GM19193 (cell line): Measurements from ENCODE around the gene BCAS4.

Experiments used
- POLR2A ChIP-seq: IDR thresholded peaks from 4 replicates; pipeline ENCODE4 v1.6.1; 2011; ENCODE audit not compliant: insufficient read depth, insufficient read length; ENCODE audit errors: extremely low read depth

BCAS4 gene

DNA sequence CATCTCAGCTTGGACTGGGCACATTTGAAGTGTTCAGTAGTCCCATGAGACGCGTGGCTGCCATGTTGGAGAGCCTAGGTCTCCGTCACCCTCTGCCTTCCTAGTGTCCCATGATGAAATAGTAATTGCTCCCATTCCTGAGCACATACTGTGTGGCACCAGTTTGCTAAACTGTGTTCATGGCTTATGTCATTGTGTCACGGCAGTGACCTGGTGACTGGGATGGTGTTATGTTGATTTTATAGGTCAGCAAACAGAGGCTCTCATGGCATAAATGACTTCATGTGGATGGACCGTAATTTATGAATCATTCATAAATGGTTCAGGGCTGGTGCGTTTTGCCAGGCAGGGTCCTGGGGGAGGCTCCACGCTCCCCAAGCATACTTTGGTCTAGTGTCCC lies 3.8 kb downstream of the BCAS4 start:
- TF ChIP-seq POLR2A, result no peak

DNA sequence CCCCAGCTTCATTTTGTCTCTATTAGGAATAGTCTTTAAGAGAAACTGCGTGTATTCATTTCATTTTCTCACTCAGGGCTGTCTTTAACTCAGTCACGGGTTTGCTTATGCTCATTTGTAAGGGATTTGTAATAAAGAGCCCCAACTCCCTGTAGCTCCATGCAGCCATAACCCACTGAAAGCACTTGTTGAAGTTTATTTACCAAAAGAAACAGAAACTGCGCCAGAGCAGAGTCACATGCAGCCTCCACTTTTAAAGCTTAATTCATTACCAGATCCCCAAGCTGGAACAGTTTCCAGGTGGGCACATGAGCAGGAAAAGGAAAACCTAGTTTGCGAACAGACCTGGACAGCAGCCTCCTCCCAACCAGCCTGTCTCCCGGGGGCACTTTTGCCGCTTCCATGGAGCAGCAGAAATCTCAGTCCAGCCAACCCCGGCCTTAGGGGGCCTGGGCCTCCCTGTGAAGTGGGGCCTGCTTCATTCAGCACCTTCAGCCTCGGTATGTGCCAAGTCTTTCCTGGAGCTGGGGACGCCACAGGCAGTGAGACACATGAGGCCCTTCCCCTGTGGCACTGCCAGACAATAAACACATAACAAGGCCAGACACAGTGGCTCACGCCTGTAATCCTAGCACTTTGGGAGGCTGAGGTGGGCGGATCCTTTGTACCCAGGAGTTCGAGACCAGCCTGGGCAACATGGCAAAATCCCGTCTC lies 4.5 kb downstream of the BCAS4 start:
- no peak for TF ChIP-seq POLR2A

DNA sequence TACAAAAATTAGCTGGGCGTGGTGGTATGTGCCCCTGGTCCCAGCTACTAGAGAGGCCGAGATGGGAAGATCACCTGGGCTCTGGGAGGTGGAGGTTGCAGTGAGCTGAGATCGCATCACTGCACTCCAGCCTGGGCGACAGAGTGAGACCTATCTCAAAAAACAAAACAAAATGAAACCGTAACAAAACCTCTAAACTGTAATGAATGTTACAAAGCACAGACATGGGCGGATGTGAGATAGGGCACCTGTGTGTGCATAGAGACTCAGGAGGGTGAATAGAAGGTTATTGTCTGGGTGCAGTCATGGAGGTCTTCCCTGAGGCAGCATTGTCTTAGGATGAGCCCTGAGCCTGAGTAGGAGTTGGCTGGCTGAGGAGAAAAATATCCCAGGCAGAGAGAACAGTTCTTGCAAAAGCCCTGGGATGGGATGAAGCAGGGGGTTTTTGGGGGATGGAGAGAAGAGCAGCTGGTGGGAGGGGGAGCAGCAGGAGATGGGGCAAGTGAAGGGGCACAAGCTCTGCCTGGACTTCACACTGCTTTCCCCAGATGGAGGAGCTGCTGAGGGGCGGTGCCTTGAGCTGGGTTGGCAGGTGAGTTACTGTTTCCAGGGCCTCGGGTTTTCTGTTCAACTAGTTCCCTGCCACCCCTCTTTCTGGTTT lies 5.2 kb downstream of the BCAS4 start:
- TF ChIP-seq POLR2A, result no peak

DNA sequence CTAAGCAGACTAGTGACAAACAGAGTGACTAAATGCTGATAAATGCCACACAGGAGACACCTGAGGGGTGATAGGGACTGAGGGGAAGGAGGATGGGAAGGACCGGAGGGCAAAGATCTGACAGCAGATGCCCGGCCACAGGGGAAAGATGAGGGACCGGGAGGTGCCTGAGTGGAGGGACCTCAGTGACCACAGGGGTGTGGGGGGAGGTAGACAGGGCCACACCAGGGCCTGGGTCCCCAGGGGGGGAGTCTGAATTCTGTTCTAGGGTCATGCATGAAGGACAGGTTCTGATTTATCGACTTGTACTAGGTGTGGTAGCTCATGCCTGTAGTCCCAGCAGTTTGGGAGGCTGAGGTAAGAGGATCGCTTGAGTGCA lies 6.9 kb downstream of the BCAS4 start:
- TF ChIP-seq POLR2A, result no peak

DNA sequence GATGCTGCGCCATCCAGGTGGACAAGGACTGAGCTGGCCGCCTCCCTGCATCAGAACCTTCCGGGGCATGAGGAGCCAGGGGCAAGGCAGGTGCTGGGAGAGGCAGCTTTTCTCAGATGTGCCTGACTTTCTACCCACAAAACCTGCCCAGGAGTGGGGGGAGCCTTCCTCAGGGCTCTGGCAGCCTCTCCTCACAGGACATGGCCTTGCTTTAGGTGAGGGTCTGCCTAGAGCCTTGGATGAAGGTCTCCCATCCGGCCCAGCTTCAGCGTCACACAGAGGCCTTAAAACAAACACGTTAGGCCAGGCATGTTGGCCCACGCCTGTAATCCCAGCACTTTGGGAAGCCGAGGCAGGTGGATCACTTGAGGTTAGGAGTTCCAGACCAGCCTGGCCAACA lies 7.4 kb downstream of the BCAS4 start:
- no peak for TF ChIP-seq POLR2A

DNA sequence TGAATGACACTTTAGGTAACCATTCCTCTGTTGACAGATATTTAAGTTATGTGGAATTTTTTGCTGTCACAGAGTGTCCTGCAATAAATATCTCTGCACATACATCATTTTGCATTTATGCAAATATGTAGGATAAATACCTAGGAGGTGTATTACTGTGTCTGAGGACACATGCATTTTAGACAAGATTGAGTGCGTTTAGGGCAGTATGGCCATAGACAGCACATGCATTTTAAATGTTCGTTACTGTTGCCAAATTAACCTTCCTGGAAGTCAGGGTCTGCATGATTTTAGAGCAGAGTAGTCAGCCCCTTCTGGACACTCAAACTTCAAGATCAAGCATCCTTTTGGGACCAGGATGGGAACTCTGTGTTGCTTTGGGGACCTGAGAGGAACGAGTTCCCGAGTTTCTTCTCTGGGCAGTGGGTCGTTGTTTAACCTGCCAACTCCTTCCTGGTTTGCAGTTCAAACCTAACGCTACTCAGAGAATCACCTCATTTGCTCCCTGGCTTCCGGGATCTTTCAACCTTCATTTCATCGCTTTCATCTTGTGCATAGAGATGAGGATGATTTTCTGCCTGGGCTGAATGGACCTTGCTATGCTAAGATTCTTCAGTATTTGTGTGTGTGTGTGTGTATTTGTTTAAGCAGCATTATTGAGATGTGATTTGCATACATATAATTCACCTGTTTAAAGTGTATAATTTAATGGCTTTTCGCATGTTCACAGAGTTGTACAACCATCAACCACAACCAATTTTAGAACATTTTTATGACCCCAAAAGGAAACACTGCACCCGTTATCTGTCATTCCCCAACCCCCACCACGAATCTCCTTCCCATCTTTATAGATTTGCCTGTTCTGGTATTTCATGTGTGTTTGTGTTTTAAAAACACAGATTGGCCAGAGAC lies 9.8 kb downstream of the BCAS4 start:
- TF ChIP-seq POLR2A, result no peak

DNA sequence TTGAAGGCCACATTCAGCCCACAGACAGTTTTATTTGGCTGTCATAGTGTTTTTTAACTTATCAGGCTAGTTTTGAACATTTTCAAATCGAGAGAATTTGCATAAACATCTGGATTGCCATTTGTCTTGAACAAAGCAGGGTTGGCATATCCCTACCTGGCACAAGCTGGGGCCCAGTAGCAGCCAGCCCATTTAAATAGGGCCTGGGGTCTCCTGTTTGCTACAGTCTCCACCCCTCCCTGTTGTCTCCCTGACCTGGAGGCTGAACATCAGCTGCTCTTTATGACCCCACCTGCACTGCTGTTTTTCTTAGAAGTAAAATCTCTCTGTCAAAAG lies 10.5 kb downstream of the BCAS4 start:
- TF ChIP-seq POLR2A, result no peak

DNA sequence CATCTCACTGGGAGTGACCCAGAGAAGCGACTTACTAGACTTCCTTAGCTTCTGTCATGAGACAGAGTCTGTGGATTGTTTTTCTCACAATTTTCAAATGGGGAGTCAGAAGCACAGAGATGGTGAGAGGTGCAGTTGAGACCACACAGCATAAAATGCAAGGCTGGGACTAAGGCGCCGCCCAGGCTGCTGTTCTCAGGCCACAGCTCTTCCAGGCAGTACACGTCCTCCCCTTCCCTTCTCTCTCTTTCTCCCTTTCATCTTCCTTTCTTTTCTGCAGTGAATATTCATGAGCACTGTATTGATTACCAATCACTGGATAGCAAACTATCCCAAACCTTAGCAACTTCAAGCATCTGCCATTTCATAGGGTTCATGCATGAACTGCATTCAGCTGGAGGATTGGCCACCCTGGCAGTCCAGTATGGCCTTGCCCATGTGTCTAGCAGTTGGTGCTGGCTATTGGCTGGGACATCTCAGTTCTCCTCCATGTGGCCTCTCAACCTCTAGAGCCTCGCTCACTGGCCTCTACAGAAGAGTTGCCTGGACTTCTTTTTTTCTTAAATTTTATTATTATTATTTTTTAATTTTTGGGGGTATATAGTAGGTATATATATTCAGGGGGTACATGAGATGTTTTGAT lies 11.4 kb downstream of the BCAS4 start:
- TF ChIP-seq POLR2A, result no peak

DNA sequence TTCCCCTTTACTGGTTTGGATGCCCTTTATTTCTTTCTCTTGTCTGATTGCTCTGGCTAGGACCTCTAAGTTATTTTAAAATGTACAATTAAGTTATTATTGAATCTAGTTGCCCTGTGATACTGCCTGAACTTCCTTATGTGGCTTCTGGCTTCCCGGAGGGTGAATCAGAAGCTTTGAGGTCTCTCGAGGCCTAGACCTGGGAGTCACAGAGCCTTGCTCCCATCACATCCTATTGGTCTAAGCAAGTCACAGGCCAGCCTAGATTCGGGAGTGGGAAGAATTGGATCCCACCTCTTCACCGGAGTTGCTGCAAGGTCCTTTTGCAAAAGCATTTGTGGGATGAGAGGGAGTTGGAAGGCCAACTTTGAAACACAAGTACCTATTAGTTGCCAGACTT lies 15.2 kb downstream of the BCAS4 start:
- TF ChIP-seq POLR2A, result no peak

GRCh38 chr20:50810842-50811241 lies 16.0 kb downstream of the BCAS4 start:
- TF ChIP-seq POLR2A, result no peak

DNA sequence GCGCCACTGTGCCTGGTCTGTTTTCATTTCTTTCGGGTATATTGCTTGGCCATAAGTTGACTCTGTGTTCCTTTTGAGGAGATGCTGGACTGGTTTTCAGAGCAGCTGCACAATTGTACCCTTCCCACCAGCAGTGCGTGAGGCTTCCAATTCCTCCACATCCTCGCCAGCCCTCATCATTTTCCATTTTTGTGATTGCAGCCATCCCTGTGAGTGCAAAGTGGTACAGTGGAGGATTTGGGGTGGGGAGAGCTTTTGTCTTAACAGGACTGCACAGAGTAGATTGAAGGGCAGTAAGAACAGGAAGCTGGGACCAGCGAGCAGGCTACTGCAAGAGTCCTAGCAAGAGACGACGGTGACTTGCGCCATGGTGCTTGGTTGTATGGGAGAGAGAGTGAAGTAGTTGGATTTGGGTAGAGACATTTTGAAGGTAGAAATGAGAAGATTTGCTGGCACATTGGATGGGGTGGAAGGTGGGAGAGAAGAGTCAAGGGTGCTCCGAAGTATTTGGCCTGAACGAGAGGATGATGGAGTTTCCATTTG lies 18.3 kb downstream of the BCAS4 start:
- no peak for TF ChIP-seq POLR2A

- no peak for TF ChIP-seq POLR2A
These were observed 18.9 kb downstream of the BCAS4 start for GRCh38 chr20:50813801-50814200.

DNA sequence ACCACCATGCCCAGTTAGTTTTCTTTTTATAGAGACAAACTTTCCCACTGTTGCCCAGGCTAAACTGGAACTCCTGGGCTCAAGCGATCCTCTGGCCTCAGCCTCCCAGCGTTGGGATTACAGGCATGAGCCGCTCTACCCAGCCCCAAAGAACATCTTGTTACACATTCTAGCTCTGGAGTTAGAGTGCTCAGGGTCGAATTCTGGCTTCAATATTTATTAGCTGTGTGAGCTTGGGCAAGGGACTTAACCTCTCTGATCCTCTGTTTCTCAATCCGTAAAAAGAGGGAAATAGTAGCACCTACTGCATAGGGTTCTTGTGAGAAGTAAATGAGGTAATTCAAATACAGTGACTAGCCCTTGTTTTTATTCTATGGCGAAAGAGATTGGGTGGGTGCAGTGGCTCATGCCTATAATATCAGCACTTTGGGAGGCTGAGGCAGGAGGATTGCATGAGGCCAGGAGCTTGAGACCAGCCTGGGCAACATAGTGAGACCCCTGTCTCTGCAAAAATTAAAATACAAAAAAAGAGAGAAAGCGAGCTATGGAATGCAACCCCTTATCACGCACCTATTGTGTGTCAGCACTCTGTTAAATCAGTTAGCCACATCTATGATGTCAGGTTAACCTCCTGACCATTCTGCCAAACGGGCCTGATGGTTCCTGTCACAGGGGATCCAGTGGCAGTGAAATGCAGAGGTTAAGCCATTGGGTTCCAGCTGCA lies 19.7 kb downstream of the BCAS4 start:
- TF ChIP-seq POLR2A, result no peak
